GM19397 (cell line): ENCODE data around the gene AMER3.

ENCODE experiments used
- ATAC-seq: cut with Tn5 transposase; IDR thresholded peaks from one replicate; pipeline ENCODE4 v1.9.1; 2021; ENCODE audit warnings: mild to moderate bottlenecking, moderate library complexity; ENCODE audit not compliant: unreplicated experiment

AMER3 gene

GRCh38 chr2:130778781-130779180 is 23.4 kb downstream of the AMER3 start:
- ATAC-seq, result no peak

GRCh38 chr2:130785466-130786055 is 30.2 kb downstream of the AMER3 start:
- ATAC-seq, result no peak

- no peak for ATAC-seq
These were observed 30.7 kb downstream of the AMER3 start for GRCh38 chr2:130786076-130786475.

GRCh38 chr2:130787841-130788240 is 32.5 kb downstream of the AMER3 start:
- ATAC-seq, result no peak

- no peak for ATAC-seq
These were observed 35.0 kb downstream of the AMER3 start for GRCh38 chr2:130790312-130790711.

- no peak for ATAC-seq
These were observed 35.7 kb downstream of the AMER3 start for GRCh38 chr2:130790804-130791616.

- no peak for ATAC-seq
These were observed 36.2 kb downstream of the AMER3 start for GRCh38 chr2:130791617-130791939.

GRCh38 chr2:130795431-130795830 is 40.1 kb downstream of the AMER3 start:
- ATAC-seq, result no peak

GRCh38 chr2:130796290-130796689 is 41.0 kb downstream of the AMER3 start:
- ATAC-seq, result no peak

- peak; percentile 93 for ATAC-seq
These were observed 42.4 kb downstream of the AMER3 start for GRCh38 chr2:130797493-130798435.

GRCh38 chr2:130798472-130799218 is 43.3 kb downstream of the AMER3 start:
- no peak for ATAC-seq

GRCh38 chr2:130799295-130799694 is 44.0 kb downstream of the AMER3 start:
- no peak for ATAC-seq

GRCh38 chr2:130805613-130806012 is 50.3 kb downstream of the AMER3 start:
- ATAC-seq, result no peak

- ATAC-seq, result no peak
These were observed 51.0 kb downstream of the AMER3 start for GRCh38 chr2:130806370-130806769.

- no peak for ATAC-seq
These were observed 52.5 kb downstream of the AMER3 start for GRCh38 chr2:130807659-130808385.

- no peak for ATAC-seq
These were observed 53.3 kb downstream of the AMER3 start for GRCh38 chr2:130808482-130809268.

GRCh38 chr2:130810490-130810889 is 55.1 kb downstream of the AMER3 start:
- ATAC-seq, result no peak

GRCh38 chr2:130813722-130814121 is 58.4 kb downstream of the AMER3 start:
- no peak for ATAC-seq

GRCh38 chr2:130814931-130815680 is 59.8 kb downstream of the AMER3 start:
- ATAC-seq, result no peak
